ENCODE measurements around the gene WBP2NL.

The WBP2NL gene

GRCh38 chr22:41992496-41992895 lies 6.1 kb upstream of the WBP2NL start:
- no peak for TF ChIP-seq ZC3H10 (CRISPR knock-in tag; IDR thresholded peaks at IDR 0.05)
- no peak for TF ChIP-seq PATZ1 (CRISPR knock-in tag; IDR thresholded peaks at IDR 0.05; ENCODE audit: borderline replicate concordance)
- no peak for TF ChIP-seq ZNF8 (CRISPR knock-in tag; IDR thresholded peaks at IDR 0.05)
- TF ChIP-seq GLIS3 (CRISPR knock-in tag; IDR thresholded peaks at IDR 0.05): no peak
- TF ChIP-seq TCF4 (CRISPR knock-in tag; IDR thresholded peaks at IDR 0.05; ENCODE audit: borderline replicate concordance): no peak
- TF ChIP-seq ZFP3 (CRISPR knock-in tag; IDR thresholded peaks at IDR 0.05): no peak
- TF ChIP-seq ISL1 (CRISPR knock-in tag; IDR thresholded peaks at IDR 0.05): no peak
- TF ChIP-seq, protein P1, sequence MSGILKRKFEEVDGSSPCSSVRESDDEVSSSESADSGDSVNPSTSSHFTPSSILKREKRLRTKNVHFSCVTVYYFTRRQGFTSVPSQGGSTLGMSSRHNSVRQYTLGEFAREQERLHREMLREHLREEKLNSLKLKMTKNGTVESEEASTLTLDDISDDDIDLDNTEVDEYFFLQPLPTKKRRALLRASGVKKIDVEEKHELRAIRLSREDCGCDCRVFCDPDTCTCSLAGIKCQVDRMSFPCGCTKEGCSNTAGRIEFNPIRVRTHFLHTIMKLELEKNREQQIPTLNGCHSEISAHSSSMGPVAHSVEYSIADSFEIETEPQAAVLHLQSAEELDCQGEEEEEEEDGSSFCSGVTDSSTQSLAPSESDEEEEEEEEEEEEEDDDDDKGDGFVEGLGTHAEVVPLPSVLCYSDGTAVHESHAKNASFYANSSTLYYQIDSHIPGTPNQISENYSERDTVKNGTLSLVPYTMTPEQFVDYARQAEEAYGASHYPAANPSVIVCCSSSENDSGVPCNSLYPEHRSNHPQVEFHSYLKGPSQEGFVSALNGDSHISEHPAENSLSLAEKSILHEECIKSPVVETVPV (CRISPR knock-in tag; IDR thresholded peaks at IDR 0.05): no peak
- TF ChIP-seq ZNF70 (CRISPR knock-in tag; IDR thresholded peaks at IDR 0.05): no peak
- no peak for TF ChIP-seq SNAI2 (CRISPR knock-in tag; IDR thresholded peaks at IDR 0.05)
- TF ChIP-seq CSDC2 (CRISPR knock-in tag; IDR thresholded peaks at IDR 0.05): no peak
- ATAC-seq: no peak

DNA sequence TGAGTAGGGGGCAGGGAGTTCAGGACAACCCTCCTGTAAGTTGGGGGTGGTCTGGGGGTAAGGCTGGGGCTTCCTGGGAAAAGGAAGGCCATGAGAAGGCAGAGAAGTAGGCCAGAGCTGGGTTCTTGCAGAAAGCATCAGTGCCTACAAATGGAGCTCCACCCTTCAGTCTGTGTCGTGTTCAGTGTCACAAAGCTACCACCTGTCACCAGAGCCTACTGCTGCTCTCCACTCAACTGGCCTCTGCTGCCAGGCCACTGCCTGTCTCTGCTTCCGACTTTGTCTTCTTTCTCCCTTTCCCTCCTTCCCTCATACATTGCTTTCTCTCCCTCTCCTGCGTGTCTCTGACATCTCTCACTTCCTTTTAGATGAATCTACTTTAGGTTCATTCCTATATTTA lies 3.4 kb upstream of the WBP2NL start:
- ATAC-seq: no peak
- TF ChIP-seq ZFP3 (CRISPR knock-in tag; IDR thresholded peaks at IDR 0.05) (no peak), ZNF8 (CRISPR knock-in tag; IDR thresholded peaks at IDR 0.05) (no peak), ZNF70 (CRISPR knock-in tag; IDR thresholded peaks at IDR 0.05) (no peak), OSR1 (CRISPR knock-in tag; IDR thresholded peaks at IDR 0.05) (no peak), RARB (CRISPR knock-in tag; IDR thresholded peaks at IDR 0.05) (no peak), PATZ1 (CRISPR knock-in tag; IDR thresholded peaks at IDR 0.05; ENCODE audit: borderline replicate concordance) (no peak), ISL1 (CRISPR knock-in tag; IDR thresholded peaks at IDR 0.05) (no peak), TCF4 (CRISPR knock-in tag; IDR thresholded peaks at IDR 0.05; ENCODE audit: borderline replicate concordance) (no peak), ARNTL (CRISPR knock-in tag; IDR thresholded peaks at IDR 0.05; ENCODE audit: borderline replicate concordance, low read depth) (no peak), ZC3H10 (CRISPR knock-in tag; IDR thresholded peaks at IDR 0.05) (no peak), TSHZ2 (CRISPR knock-in tag; IDR thresholded peaks at IDR 0.05) (no peak), BACH2 (CRISPR knock-in tag; IDR thresholded peaks at IDR 0.05; ENCODE audit: borderline replicate concordance) (no peak), GLIS3 (CRISPR knock-in tag; IDR thresholded peaks at IDR 0.05) (no peak), POU6F1 (CRISPR knock-in tag; IDR thresholded peaks at IDR 0.05; ENCODE audit: borderline replicate concordance, low read depth) (no peak), TOX (CRISPR knock-in tag; IDR thresholded peaks at IDR 0.05; ENCODE audit: borderline replicate concordance) (no peak), ZNF565 (CRISPR knock-in tag; conservative IDR thresholded peaks at IDR 0.05; ENCODE audit: low read depth) (no peak)
- TF ChIP-seq, protein P1 (CRISPR knock-in tag; IDR thresholded peaks at IDR 0.05): no peak
